HG03175 (cell line): Measurements from ENCODE around the gene SYDE1.
"Not testable (repeated sequence)": the region's sequence is repeated elsewhere in the genome, so short reads cannot be mapped to it uniquely, and the experiment has no call there.

ENCODE experiments used
- ATAC-seq: cut with Tn5 transposase; IDR thresholded peaks from one replicate; pipeline ENCODE4 v1.9.1; 2021; ENCODE audit warnings: mild to moderate bottlenecking, moderate library complexity; ENCODE audit not compliant: unreplicated experiment

The SYDE1 gene, protein sequence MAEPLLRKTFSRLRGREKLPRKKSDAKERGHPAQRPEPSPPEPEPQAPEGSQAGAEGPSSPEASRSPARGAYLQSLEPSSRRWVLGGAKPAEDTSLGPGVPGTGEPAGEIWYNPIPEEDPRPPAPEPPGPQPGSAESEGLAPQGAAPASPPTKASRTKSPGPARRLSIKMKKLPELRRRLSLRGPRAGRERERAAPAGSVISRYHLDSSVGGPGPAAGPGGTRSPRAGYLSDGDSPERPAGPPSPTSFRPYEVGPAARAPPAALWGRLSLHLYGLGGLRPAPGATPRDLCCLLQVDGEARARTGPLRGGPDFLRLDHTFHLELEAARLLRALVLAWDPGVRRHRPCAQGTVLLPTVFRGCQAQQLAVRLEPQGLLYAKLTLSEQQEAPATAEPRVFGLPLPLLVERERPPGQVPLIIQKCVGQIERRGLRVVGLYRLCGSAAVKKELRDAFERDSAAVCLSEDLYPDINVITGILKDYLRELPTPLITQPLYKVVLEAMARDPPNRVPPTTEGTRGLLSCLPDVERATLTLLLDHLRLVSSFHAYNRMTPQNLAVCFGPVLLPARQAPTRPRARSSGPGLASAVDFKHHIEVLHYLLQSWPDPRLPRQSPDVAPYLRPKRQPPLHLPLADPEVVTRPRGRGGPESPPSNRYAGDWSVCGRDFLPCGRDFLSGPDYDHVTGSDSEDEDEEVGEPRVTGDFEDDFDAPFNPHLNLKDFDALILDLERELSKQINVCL

DNA sequence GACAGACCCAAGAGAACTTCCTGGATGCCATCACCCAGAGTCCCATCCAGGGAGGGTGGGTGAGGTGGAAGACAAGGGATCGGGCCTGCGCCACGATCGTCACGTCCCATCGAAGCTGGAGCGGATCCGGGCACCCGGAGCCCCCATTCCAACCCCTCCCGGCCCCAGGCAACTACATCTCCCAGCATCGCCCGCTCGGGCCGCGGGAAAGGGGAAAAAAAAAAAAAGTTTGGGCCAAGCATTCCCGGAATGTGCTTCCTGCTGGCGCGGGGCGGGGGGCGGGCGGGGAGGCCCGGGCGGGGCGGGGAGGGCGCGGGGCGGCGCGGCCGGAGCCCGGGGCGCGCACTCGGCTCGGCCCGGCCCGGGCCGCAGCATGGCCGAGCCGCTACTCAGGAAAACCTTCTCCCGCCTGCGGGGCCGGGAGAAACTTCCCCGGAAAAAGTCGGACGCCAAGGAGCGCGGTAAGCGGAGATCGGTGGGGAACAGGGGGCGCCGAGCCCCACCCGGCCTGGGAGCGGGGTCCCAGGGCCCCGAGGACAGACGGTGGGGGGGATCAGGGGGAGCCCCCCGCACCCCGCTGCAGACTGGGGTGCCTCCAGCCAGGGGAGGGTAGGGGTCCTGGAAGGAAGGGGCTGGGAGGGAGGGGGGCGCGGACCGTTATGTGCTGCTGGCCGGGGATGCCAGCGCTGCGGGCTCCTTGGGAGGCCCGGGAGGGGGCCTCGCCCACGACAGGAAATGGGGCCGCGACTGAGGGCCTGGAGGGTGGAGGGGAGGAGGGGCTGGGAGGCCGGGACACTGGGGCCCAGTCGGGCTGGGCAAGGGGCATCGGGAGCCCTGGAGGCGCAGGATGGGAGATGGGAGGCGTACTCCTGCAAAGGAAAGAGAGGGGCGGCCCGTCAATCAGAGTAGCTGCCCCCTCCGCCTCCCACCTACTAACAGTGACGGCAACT lies at the start of gene SYDE1:
Gene SYDE1, plus strand, starts transcription at position 341 of the 950 bp plus-strand sequence. Its CDS starts 33 bp downstream, at position 374.
- ATAC-seq, result no peak

DNA sequence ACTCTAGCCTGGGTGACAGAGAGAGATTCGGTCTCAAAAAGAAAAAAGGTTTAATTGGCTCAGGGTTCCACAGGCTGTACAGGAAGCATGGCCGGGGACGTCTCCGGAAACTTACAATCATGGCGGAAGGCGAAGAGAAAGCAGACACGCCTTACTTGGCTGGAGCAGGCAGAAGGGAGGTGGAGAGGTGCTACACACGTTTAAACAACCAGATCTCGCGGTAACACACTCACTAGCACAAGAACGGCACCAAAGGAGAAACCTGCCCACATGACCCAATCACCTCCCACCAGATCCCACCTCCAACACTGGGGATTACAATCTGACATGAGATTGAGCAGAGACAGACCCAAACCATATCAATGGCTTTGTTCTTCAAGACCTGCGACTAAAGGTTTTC lies 45.2 kb upstream of the SYDE1 start:
- no peak for ATAC-seq

DNA sequence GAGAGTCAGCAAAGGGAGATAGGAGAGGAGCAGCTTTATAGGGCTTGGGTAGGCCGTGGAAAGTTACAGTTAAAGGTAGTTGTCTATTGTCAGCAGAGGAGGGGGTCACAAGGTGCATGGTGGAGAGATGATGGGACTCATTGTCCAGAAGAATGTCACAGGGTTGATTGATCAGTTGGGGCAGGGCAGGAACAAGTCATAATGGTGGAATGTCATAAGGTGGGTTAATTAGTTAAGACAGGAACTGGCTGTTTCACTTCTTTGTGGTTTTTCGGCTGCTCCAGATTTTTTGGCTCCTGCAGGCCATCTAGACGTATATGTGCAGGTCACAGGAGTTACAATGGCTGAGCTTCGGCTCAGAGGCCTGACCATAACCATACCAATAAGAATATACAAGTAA lies 36.8 kb upstream of the SYDE1 start:
- ATAC-seq, result not testable (repeated sequence)

DNA sequence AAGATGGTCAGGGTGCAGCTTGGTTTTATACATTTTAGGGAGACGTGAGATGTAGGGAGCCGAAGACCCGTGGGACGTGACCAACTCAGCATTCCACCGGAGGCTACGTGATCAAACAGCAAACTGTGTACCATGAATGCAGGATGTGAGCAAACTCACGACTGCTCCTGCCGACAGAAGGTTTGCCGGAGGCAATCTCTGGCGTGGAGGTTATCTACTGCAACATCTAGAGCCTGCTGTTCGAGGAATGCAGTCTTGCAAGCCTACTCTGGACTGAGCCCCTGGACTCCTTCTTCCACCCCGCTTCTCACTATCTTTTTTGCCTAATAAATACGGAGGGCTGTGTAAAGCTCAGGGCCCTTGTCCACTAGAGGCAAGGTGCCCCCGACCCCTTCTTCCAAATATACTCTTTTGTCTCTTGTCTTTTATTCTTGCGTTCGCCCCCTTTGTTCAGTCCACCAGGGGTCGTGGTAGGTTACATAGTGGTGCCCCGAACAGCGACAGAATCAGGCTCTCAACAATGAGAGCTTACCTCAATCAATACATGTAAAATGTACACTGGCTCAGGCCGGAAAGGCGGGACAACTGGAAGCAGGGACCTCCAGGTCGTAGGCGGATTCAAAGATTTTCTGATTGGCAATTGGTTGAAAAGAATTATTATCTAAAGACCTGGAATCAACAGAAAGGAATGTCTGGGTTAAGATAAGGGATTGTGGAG lies 34.1 kb upstream of the SYDE1 start:
- no peak for ATAC-seq

DNA sequence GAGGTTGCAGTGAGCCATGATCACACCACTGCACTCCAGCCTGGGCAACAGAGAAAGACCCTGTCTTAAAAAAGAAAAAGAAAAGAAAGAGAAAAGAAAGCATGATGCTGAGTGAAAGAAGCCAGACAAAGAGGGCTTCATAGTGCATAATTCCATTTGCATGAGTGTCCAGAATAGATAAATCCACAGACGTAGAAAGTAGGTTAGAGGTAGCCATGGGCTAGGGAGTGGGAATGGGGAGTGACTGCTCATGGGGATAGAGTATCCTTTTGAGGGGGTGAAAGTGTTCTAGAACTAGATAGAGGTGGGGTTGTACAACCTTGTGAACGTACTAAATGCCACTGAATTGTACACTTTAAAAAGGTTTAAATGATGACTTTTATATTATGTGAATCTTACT lies 32.8 kb upstream of the SYDE1 start:
- no peak for ATAC-seq

DNA sequence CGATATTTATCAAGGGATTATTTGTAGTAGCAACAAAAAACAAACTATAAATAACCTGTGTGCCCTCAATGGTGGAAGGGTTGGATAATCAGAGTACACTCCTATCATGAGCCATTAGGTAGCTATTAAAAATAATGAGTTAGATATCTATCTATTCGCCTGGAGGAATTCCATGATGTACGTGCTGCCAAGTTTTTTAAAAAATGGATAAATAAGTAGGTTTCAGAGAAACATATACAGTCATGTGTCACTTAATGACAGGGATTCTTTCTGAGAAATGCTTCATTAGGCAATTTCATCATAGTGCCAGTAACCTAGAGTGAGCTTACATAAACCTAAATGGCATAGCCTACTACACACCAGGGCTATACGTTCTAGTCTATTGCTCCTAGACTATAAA lies 31.4 kb upstream of the SYDE1 start:
- ATAC-seq, result no peak

DNA sequence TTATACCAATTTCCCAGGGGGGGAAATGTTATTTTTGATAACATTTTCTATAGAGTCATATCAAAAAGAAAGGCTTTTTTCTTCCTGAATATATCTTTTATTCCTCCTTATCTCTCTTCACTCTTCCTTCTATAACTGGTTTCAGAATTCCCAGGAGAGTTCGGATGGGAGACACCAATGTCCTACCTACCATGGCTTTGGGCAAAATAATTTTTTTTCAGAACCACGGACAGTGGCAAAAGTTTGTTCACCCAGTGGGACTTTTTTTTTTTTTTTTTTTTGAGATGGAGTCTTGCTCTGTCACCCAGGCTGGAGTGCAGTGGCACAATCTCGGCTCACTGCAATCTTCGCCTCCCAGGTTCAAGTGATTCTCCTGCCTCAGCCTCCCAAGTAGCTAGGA lies 27.2 kb upstream of the SYDE1 start:
- ATAC-seq, result not testable (repeated sequence)

DNA sequence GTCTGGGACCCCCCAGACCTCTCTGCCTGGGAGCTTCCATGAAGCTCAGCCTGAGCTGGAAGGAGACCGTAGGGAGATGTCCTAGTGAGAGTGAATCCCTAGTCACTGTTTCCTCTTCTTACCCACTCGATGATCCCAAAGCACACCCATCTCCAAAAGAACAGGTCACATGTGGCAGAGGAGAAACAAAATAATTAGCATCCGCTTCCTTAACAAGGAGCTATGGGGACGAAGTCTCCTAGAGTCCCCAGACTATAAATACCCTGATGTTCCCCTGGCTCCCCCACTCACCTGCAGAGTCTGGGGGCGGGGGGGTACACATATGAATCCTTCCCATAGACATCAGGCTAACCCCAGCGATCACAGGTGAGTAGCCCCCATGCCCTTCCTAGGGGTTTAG lies 25.3 kb upstream of the SYDE1 start, which contains the start of gene OR1I1:
Gene OR1I1, plus strand, starts transcription at position 301 of the 400 bp plus-strand sequence. CDS start 4,855 bp downstream, outside the sequence.
- ATAC-seq, result no peak

DNA sequence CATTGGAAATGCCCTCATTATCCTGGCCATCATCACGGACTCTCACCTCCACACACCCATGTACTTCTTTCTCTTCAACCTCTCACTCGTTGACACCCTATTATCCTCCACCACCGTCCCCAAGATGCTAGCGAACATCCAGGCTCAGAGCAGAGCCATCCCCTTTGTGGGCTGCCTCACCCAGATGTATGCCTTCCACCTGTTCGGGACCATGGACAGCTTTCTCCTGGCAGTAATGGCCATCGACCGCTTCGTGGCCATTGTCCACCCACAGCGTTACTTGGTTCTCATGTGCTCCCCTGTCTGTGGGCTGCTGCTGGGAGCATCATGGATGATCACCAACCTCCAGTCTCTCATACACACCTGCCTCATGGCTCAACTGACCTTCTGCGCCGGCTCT lies 20.0 kb upstream of the SYDE1 start:
- no peak for ATAC-seq

DNA sequence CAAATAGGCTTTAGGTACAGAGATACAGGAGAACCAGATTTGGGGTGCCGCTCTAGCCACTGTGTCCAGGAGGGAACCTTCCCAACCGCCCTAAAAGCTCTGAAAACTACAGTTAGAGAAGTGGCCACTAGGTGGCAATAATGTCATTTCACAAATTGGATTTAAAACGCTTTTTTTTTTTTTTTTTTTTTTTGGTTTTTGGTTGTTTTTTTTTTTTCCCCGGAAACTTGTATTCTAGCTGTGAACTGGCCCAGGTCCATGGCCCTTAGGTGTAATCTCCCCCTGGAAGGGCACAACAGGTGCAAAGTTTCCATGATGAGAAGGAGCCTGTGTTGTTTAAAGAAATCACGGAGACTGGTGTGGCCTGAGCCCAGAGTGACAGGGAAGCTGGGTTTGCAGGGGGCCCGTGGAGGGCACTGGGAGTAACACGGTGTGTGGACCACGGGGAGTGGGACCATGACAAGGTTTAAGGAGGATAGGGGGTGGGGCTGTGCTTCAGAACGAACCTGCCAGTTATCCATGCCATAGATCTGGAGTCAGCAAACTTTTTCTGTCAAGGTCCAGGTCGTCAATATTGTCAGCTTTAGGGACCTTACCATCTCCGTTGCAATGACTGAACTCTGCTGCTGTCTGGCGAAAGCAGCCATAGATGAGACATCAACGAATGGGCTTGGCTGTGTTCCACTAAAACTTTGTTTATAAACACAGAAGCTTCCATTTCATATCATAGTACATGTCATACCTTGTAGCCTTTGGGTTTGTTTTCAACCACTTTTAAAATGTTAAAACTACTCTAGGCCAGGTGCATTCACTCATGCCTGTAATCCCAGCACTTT lies 15.1 kb upstream of the SYDE1 start:
- no peak for ATAC-seq

DNA sequence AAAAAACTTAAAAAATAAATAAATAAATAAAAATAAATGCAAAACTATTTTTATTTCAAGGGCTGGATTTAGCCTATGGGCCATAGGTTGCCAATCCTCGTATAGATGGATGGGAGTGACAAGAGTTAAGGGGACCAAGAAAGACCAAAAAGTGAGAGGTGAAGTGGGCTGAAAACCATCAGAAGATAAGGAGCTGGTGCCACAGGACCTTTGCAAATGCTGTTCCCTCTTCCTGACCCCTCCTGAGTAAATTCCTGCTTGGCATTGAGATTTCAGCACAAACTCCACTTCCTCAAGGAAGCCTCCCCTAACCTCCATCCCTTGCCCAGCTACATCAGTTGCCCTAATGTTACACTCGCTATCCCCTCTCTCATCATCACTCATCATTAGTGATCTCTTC lies 14.2 kb upstream of the SYDE1 start:
- no peak for ATAC-seq

DNA sequence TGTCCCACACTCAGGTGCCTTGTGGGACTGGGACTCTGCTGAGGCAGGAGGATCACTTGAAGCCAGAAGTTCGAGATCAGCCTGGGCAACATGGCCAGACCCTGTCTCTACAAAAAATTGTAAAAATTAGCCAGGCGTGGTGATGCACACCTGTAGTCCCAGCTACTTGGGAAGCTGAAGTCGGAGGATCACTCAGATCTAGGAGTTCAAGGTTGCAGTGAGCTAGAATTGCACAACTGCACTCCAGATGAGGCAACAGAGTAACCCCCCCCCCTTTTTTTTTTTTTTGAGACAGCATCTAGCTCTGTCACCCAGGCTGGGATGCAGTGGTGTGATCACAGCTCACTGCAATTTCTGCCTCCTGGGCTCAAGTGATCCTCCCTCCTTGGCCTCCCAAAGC lies 11.0 kb upstream of the SYDE1 start:
- no peak for ATAC-seq

DNA sequence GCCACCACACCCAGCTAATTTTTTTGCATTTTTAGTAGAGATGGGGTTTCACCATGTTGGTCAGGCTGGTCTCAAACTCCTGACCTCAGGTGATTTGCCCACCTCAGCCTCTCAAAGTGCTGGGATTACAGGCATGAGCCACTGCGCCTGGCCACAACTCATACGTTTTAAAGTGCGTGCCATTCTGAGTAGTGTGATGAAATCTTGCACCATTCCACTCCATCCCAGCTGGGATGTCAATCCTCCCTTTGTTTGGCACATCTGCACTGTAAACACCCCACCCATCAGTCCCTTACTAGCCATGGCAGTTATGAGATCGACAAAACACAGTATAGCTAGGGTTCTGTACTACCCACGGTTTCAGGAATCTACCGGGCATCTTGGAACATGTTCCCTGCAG lies 9.2 kb upstream of the SYDE1 start:
- not testable (repeated sequence) for ATAC-seq

DNA sequence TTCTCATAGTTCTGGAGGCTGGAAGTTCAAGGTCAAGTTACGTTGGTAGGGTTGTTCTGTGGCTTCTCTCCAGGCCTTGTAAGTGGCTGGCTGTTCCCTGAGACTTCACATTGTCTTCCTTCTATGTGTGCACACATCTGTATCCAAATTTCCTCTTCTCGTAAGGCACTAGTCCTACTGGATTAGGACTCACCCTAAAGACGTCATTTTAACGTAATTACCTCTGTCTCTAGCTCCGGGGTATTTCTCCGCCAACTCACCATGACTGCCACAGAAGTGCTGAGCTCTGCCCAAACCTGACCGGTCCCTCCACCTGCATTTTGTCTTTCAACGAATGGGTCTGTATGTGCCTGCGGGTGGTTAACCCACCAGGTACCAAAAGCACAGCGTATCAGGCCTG lies 8.7 kb upstream of the SYDE1 start:
- ATAC-seq, result no peak

DNA sequence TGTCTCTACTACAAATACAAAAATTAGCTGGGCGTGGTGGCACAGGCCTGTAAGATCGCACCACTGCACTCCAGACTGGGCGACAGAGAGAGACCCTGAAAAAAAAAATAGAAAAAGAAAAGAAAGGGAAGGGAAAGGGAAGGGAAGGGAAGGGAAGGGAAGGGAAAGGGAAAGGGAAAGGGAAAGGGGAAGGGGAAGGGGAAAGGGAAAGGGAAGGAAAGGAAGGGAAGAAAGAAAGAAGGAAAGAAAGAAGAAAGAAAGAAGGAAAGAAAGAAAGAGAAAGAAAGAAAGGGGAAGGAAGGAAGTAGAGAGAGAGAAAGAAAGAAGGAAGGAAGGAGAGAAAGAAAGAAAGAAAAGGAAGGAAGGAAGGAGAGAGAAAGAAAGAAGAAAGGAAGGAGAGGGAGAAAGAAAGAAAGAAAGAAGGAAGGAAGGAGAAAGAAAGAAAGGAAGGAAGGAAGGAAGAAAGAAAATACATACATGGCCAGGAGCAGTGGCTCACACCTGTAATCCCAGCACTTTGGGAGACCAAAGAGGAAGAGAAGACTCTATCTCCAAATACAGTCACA lies 8.1 kb upstream of the SYDE1 start:
- ATAC-seq, result no peak

DNA sequence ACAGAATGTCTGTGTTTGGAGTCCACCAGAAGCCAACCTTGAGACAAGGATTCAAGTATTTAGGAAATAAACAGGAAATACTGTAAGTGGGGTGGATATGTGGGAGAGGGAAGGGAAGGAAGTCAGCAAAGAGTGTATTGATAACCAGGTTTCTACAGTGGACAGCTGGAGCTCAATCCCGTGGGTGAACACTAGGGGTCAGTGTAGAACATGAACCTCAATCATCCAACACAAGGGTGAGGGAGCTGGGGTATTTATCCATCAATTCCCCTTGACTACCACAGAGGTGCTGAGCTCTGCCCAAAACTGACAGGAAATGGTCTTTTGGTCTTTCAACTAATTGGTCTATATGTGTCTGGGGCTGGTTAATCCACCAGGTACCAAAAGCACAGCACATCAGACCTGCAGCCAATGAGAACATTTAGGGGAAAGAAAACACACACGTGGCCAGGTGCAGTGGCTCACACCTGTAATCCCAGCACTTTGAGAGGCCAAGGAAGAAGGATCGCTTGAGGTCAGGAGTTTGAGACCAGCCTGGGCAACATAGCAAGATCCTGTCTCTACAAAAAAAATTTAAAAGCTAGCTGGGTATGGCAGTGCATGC lies 5.6 kb upstream of the SYDE1 start:
- no peak for ATAC-seq

DNA sequence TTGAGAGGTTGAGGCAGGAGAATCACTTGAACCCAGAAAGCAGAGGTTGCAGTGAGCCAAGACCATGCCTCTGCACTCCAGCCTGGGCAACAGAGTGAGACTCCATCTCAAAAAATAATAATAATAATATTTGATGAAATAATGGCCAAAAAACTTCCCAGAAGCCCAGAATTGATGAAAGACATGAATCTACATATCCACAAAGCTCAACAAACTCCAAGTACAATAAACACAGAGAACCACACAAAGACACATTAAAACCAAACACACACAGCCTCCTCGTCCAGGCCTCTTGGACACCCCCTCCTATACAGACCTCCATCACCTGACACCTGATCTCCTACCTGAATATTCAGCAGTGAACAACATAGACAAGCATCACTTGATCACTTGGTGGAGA lies 3.2 kb upstream of the SYDE1 start:
- ATAC-seq, result no peak

DNA sequence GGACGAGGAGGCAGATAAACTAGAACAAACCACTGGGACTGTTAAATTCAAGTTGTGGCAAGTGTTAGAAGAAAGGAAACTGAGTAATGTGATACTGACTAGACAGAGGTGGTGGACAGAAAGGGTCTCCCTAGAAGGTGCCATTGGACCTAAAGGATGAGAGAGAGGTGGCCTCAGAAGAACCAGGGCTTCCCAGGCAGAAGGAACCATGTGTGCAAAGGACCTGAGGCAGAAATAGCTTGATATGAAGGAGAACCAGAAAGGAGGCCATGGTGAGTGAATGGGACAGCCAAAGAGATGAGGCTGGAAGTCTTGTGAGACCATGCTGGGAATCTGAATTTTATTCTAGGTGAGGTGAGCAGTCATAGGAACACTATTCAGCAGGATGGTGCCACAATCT lies 2.8 kb upstream of the SYDE1 start:
- ATAC-seq, result no peak

DNA sequence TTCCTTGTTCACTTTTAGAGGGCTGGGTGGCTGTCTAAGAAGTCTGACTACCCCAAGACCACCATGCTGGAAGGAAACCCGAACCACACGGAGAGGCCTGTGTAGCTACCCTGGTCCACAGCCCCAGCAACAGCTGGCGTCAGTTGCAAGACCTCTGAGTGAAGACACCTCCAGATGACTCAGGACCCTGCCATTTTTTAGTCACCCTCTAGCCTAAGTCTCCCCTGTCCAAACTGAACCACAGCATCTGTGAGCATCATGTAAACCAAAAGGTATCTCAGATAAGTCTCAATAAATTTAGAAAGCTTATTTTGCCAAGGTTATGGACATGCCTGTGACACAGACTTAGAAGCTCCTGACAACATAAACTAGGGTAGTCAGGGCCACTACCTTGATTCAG lies 2.2 kb upstream of the SYDE1 start:
- ATAC-seq, result no peak
